Activated CD4-positive, alpha-beta T cell treated with anti-CD3 and anti-CD28 coated beads, Interleukin-2, amount 10 ng/mL, durations not matched to agents 7 days and 5 days (primary cell): ENCODE measurements around the gene P2RX5. TPM values are rescaled to one million over a fixed set of nuclear protein-coding genes. Genes with fewer than 3 reads are reported as not detected.
"Not testable (repeated sequence)": the region's sequence is repeated elsewhere in the genome, so short reads cannot be mapped to it uniquely, and the experiment has no call there.

Experiments used
- CTCF ChIA-PET: fragments of 350-600 bp; sonication (Branson Sonifier 250); formaldehyde crosslinking; loops from one replicate; lab custom pipeline; 2021; ENCODE audit warnings: antibody characterized with exemption; lab: Charles Lee
- POLR2A ChIA-PET: fragments of 350-600 bp; sonication (Branson Sonifier 250); formaldehyde crosslinking; loops from one replicate; lab custom pipeline; 2021; ENCODE audit warnings: antibody characterized with exemption; lab: Charles Lee
- DNase-seq: peaks from one replicate; pipeline ENCODE4 v3.0.0-alpha.2; 2020
- H3K27ac Mint-ChIP-seq: one replicate; pipeline ENCODE4 v1.8.0; 2021; ENCODE audit warnings: mild to moderate bottlenecking, moderate library complexity, mixed read lengths
- H3K27me3 Mint-ChIP-seq: one replicate; pipeline ENCODE4 v1.8.0; 2021; ENCODE audit warnings: mixed read lengths
- H3K36me3 Mint-ChIP-seq: one replicate; pipeline ENCODE4 v1.8.0; 2021; ENCODE audit warnings: low read depth, mixed read lengths
- H3K4me1 Mint-ChIP-seq: one replicate; pipeline ENCODE4 v1.8.0; 2021; ENCODE audit warnings: mixed read lengths
- H3K4me3 Mint-ChIP-seq: one replicate; pipeline ENCODE4 v1.8.0; 2021; ENCODE audit warnings: mild to moderate bottlenecking, moderate library complexity, mixed read lengths
- H3K9me3 Mint-ChIP-seq: one replicate; pipeline ENCODE4 v1.8.0; 2021; ENCODE audit warnings: mixed read lengths
- total RNA-seq, 2 experiments: library from RNA; stranded (reverse); gene quantifications; one replicate each; pipeline ENCODE4 v1.2.3, GENCODE V29; 2021

The P2RX5 gene
- total RNA-seq, 2 experiments from 2014 or later, result 33.6 to 39.4 TPM

DNA sequence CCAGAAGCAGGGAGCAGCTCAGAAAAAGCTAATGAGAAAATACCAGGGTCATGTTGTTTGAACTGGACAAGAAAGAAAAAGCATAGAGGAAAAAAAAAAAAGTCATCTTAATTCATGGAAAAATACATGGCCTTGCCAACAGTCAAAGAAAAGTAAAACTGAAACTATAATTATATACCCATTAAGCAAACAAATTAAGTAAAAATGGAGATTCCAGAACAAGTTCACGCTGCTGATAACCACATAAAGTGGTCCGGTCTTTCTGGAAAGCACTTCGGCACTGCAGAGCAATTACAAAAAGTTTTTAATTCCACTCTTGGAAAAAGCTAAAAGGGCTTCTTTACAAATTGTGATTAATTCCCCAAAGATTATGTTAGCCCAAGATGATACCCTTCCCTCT is 12.4 kb upstream of the P2RX5 start:
- CTCF ChIA-PET, result interaction anchor here (1.0 to 3.4 kb wide), 5 partner anchors 13 to 138 kb away, joined by 3 to 9 read pairs (median 4); partner anchors contain the start of genes HASPIN, NCBP3 and P2RX5
- Mint-ChIP-seq H3K36me3 (peaks cover 30% of the 10 kb centered on the region), H3K9me3 (no peaks in the 10 kb centered on the region), H3K4me1 (peaks cover 53% of the 10 kb centered on the region), H3K4me3 (no peak overlapping the region), H3K27me3 (no peaks in the 10 kb centered on the region), H3K27ac (peak overlapping the region; percentile 20)
- POLR2A ChIA-PET, result no interaction called here
- no peak for DNase-seq

DNA sequence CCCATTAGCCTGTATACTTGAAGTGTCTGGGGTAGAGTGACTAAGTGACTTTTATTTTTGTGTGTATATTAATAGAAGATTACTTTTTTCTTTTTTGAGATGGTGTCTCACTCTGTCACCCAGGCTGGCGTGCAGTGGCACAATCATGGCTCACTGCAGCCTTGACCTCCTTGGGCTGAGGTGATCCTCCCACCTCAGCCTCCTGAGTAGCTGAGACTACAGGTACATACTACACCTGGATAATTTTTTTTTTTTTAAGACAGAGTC is 9.7 kb upstream of the P2RX5 start:
- CTCF ChIA-PET, result interaction anchor here (1.3 to 3.4 kb wide), 2 partner anchors 11 to 17 kb away, joined by 4 to 9 read pairs; partner anchors contain the start of gene HASPIN
- H3K27ac Mint-ChIP-seq, H3K9me3 Mint-ChIP-seq, H3K27me3 Mint-ChIP-seq, H3K4me3 Mint-ChIP-seq, POLR2A ChIA-PET, DNase-seq: not testable (repeated sequence)
- Mint-ChIP-seq H3K4me1 (peaks cover 36% of the 10 kb centered on the region), H3K36me3 (peaks cover 31% of the 10 kb centered on the region)

DNA sequence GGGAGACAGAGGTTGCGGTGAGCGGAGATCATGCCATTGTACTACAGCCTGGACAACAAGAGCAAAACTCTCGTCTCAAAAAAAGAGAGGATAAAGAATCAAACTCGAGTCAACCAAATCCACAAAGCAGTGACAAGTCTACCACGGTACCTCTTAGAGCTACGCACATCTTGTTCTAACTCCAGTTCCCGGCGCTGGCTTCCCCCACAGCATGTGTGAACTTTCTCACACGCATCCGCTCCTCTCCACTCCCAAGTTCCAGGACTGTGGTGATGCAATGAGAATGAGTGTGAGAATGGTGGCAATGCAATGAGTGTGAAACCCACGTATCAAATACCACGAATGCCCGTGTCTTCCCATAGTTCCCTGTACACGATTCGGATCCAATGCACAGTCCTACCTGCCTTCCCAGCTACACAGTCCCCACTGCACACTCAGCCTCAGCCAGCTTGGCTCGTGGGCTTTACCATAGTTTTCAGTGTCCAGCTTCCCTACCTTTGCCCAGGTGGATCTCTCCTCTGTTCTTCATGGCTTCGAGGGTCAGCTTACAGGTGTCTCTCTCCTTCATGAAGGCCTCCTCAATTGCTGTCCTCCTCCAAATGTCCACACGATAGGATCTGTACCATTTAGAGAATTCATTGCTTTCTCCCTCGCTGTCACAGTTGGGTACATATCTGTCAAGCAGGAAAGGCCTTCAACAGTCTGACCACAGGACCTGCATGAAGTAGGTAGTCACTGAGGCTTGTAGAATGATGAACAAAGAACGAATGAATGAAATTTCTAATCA is 9.2 kb upstream of the P2RX5 start:
- ChIA-PET POLR2A (no interaction called here), CTCF (interaction anchor here (1.3 to 3.4 kb wide), 2 partner anchors 11 to 18 kb away, joined by 4 to 9 read pairs; partner anchors contain the start of gene HASPIN)
- no peak overlapping the region for H3K27ac Mint-ChIP-seq

DNA sequence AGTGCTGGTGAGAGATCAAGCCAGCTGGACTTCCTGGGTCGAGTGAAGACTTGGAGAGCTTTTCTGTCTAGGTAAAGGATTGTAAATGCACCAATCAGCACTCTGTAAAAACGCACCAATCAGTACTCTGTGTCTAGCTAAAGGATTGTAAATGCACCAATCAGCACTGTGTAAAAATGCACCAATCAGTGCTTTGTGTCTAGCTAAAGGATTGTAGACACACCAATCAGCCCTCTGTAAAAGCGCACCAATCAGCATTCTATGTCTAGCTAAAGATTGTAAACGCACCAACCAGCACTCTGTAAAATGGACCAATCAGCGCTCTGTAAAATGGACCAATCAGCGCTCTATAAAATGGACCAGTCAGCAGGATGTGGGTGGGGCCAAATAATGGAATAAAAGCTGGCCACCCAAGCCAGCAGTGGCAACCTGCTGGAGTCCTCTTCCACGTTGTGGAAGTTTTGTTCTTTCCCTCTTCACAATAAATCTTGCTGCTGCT is 6.1 kb upstream of the P2RX5 start:
- Mint-ChIP-seq H3K4me1 (peaks cover 17% of the 10 kb centered on the region), H3K36me3 (peaks cover 25% of the 10 kb centered on the region)
- POLR2A ChIA-PET, result interaction anchor here (0.6 to 0.9 kb wide), 2 partner anchors 9 to 62 kb away, joined by 3 to 4 read pairs; no protein-coding TSS in a partner anchor
- H3K27ac Mint-ChIP-seq, H3K27me3 Mint-ChIP-seq, H3K9me3 Mint-ChIP-seq, DNase-seq, H3K4me3 Mint-ChIP-seq: not testable (repeated sequence)
- CTCF ChIA-PET, result interaction anchor here (1.0 to 1.7 kb wide), 3 partner anchors 19 to 144 kb away, joined by 5 to 7 read pairs (median 7); partner anchors contain the start of genes HASPIN and NCBP3

More for the DNA sequence above, 9.2 kb upstream of the P2RX5 start:
- peaks cover 32% of the 10 kb centered on the region for H3K4me1 Mint-ChIP-seq
- peaks cover 31% of the 10 kb centered on the region for H3K36me3 Mint-ChIP-seq
- peaks cover 6% of the 10 kb centered on the region for H3K9me3 Mint-ChIP-seq
- H3K4me3 Mint-ChIP-seq, result no peak overlapping the region
- H3K27me3 Mint-ChIP-seq, result no peaks in the 10 kb centered on the region
- DNase-seq, result no peak

DNA sequence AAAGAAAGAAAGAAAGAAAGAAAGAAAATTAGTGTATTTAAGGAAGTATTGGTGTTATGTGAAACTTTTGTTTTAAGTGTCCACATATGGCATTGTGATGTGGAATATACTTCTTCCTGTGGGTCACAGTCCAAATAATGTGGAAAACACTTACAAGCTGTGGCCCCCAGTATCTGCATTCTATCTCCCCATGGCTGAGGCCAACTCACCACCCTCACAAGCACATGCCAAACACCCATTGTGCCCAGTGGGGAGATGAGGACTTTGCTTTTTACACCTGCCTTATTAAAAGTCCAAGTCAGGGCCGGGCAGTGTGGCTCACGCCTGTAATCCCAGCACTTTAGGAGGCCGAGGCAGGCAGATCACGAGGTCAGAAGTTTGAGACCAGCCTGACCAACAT is 4.0 kb upstream of the P2RX5 start:
- Mint-ChIP-seq H3K9me3 (peaks cover 6% of the 10 kb centered on the region), H3K27ac (no peak overlapping the region), H3K4me1 (peaks cover 21% of the 10 kb centered on the region), H3K4me3 (no peak overlapping the region), H3K27me3 (no peaks in the 10 kb centered on the region), H3K36me3 (peaks cover 25% of the 10 kb centered on the region)
- ChIA-PET CTCF (interaction anchor here (1.0 kb wide), 2 partner anchors 11 to 22 kb away, joined by 4 to 5 read pairs; no protein-coding TSS in a partner anchor), POLR2A (no interaction called here)
- DNase-seq, result no peak

DNA sequence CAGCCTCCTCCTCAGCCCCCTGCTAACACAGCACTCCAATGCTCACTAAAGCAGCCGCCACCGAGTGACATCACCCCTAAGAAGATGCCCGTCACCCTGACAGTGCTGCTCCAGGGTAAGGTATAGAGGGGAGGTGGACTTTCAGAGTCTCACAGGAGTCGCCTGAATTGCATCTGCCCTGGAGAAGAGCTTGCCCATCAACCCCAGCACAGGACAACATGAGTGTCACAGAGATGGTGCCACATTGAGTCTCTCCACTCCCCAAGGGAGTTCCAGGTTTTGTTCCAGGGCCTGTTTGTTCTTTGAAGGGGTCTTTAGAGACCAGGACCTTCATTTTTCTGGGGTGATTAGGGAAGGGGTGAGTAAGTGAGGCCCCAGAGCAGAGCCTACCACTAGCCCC is 2.2 kb upstream of the P2RX5 start:
- Mint-ChIP-seq H3K4me1 (peaks cover 35% of the 10 kb centered on the region), H3K27ac (no peak overlapping the region), H3K36me3 (peaks cover 18% of the 10 kb centered on the region), H3K4me3 (no peak overlapping the region), H3K9me3 (peaks cover 6% of the 10 kb centered on the region), H3K27me3 (no peaks in the 10 kb centered on the region)
- ChIA-PET POLR2A (no interaction called here), CTCF (no interaction called here)
- no peak for DNase-seq

DNA sequence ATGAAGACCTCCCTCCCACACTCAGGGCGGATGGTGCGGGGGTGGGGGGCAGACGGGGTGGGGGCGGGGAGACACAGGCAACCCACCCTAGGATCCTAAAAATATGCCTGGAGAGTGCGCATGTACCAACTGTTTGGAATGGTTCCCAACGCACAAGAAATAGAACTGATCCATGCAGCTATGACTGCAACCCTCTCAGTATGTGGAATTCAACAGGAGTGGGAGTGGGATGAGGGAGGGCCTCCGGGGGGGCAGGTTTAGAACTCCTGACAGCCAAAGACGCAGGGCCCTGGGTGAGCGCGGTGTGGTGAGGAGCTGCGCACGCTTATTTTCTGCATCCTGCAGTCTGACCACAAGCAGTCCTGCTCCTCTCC is 1.1 kb upstream of the P2RX5 start:
- Mint-ChIP-seq H3K4me3 (no peak overlapping the region), H3K27me3 (no peaks in the 10 kb centered on the region), H3K36me3 (peaks cover 8% of the 10 kb centered on the region), H3K9me3 (no peaks in the 10 kb centered on the region), H3K27ac (no peak overlapping the region), H3K4me1 (peaks cover 33% of the 10 kb centered on the region)
- ChIA-PET POLR2A (no interaction called here), CTCF (interaction anchor here (4.0 kb wide), 1 partner anchor 41 kb away, joined by 21 read pairs; no protein-coding TSS in a partner anchor)
- DNase-seq, result no peak

DNA sequence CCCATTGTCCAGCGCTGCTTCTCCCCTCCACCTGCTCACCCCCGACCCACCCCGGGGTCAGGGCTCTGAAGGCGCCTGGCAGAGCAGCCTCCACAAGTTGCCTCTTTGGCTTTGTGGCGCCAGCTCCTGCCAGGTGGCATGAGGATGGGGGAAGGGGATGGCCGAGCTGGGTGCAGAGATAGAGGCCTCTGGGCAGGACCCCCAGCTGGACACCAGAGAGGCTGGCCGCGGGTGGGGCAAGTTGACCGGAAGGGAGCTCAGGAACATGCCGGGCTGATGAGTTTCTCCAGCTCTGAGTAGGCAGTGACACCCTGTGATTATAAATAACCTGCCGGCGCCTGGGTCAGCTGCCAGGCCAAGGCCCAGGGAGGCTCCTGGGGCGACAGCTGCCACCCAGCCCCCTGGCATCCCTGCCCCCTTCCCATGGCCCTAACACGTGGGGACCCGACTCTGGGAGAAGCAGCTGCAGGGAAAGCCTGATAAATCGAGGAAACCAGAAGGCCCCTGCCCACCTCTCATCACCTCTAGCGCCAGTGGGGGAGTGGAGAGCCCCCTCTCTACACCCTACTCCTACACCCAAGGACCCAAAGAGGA is 729 bp downstream of the P2RX5 start:
- Mint-ChIP-seq H3K4me1 (peaks cover 33% of the 10 kb centered on the region), H3K27ac (peak overlapping the region; percentile 79), H3K4me3 (peak overlapping the region; percentile 85), H3K9me3 (no peaks in the 10 kb centered on the region), H3K27me3 (no peaks in the 10 kb centered on the region), H3K36me3 (peaks cover 5% of the 10 kb centered on the region)
- POLR2A ChIA-PET, result interaction anchor here (0.6 kb wide), 1 partner anchor 998 kb away, joined by 7 read pairs; no protein-coding TSS in a partner anchor
- CTCF ChIA-PET, result interaction anchor here (1.1 to 4.0 kb wide), 7 partner anchors 13 to 43 kb away, joined by 3 to 21 read pairs (median 6); partner anchors contain the start of gene HASPIN
- no peak for DNase-seq

DNA sequence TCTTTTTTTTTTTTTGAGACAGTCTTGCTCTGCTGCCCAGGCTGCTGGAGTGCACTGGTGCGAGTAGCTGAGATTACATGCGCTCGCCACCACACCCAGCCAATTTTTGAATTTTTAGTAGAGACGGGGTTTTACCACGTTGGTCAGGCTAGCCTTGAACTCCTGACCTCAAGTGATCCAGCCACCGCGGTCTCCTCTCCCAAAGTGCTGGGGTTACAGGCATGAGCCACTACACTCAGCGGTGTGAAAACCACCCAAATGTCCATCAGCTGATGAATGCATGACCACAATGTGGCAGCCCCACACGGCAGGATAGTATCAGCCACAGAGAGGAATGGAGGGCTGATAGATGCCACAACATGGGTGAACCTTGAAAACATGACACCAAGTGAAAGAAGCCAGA is 2.1 kb downstream of the P2RX5 start:
- Mint-ChIP-seq H3K4me1 (peaks cover 31% of the 10 kb centered on the region), H3K36me3 (peaks cover 9% of the 10 kb centered on the region), H3K9me3 (no peaks in the 10 kb centered on the region), H3K27me3 (no peaks in the 10 kb centered on the region), H3K27ac (no peak overlapping the region), H3K4me3 (peak overlapping the region; percentile 85)
- POLR2A ChIA-PET, result no interaction called here
- peak; percentile 23 for DNase-seq
- CTCF ChIA-PET, result interaction anchor here (0.8 to 4.0 kb wide), 5 partner anchors 11 to 44 kb away, joined by 3 to 21 read pairs (median 4); partner anchors contain the start of gene HASPIN

DNA sequence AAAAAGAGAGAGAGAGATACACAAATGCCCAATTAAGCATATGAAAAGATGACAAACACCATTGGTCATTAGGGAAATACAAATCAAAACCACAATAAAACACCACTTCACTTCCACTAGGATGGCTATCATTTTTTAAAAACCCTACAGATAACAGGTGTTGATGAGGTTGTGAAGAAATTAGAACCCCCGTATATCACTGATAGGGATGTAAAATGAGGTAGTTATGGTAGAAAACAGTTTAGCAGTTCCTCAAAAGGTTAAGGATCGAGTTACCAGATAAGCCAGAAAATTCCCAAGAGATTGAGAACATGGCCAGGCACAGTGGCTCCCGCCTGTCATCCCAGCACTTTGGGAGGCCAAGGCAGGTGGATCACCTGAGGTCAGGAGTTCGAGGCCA is 2.8 kb downstream of the P2RX5 start:
- no peaks in the 10 kb centered on the region for H3K9me3 Mint-ChIP-seq
- H3K4me3 Mint-ChIP-seq, result no peak overlapping the region
- DNase-seq, result no peak
- ChIA-PET CTCF (interaction anchor here (4.0 kb wide), 1 partner anchor 45 kb away, joined by 21 read pairs; no protein-coding TSS in a partner anchor), POLR2A (no interaction called here)
- no peaks in the 10 kb centered on the region for H3K27me3 Mint-ChIP-seq
- H3K4me1 Mint-ChIP-seq, result peaks cover 31% of the 10 kb centered on the region
- H3K27ac Mint-ChIP-seq, result no peak overlapping the region
- peaks cover 9% of the 10 kb centered on the region for H3K36me3 Mint-ChIP-seq

DNA sequence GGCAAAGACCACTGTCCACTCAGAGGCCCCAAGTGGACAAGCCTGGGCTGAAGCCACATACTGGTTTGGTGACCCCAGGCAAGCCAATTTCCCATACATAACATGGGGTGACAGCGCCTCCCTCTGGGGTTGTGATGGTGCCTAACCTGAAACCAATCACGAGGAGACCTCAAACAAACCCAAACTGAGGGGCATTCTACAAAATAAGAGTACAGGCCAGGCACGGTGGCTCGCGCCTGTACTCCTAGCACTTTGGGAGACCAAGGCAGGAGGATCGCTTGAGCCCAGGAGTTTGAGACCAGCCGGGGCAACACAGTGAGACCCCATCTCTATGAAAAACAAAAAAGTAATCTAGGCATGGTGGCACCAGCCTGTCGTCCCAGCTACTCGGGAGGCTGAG is 3.6 kb downstream of the P2RX5 start:
- no peak overlapping the region for H3K4me3 Mint-ChIP-seq
- POLR2A ChIA-PET, result no interaction called here
- H3K27ac Mint-ChIP-seq, result no peak overlapping the region
- H3K36me3 Mint-ChIP-seq, result peaks cover 9% of the 10 kb centered on the region
- DNase-seq, result no peak
- CTCF ChIA-PET, result interaction anchor here (0.6 to 1.0 kb wide), 3 partner anchors 10 to 1375 kb away, joined by 4 to 5 read pairs (median 5); no protein-coding TSS in a partner anchor
- no peaks in the 10 kb centered on the region for H3K27me3 Mint-ChIP-seq
- no peaks in the 10 kb centered on the region for H3K9me3 Mint-ChIP-seq
- H3K4me1 Mint-ChIP-seq, result peaks cover 26% of the 10 kb centered on the region

DNA sequence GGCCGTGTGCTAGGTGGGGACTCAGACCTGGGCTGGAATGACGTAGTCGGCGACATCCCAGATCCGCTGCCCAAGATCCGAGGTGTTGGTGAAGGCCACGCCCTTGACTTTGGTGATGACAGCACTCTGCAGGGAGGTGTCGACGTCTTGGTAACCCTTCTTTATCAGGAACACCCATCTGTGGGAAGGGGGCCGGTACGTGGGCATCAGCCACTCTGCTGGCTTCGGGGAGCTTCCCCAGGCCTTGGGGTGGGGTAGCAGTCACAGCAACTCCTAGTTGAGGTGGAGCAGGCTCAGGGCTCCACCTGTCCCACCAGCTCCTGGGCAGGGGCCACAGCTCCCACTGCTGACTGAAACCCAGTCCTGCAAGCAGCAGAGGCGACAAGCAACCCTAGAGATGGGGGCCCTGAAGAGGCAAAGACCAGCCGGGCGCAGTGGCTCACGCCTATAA is 4.3 kb downstream of the P2RX5 start:
- H3K4me3 Mint-ChIP-seq, result no peak overlapping the region

More for the DNA sequence above, 4.3 kb downstream of the P2RX5 start:
- ChIA-PET POLR2A (no interaction called here), CTCF (interaction anchor here (0.6 to 1.2 kb wide), 6 partner anchors 9 to 1375 kb away, joined by 3 to 5 read pairs (median 4); no protein-coding TSS in a partner anchor)
- H3K36me3 Mint-ChIP-seq, result peaks cover 9% of the 10 kb centered on the region
- H3K4me1 Mint-ChIP-seq, result peaks cover 23% of the 10 kb centered on the region
- no peak for DNase-seq
- H3K27ac Mint-ChIP-seq, result no peak overlapping the region
- H3K27me3 Mint-ChIP-seq, result no peaks in the 10 kb centered on the region
- H3K9me3 Mint-ChIP-seq, result no peaks in the 10 kb centered on the region
